HepG2 (cell line): ENCODE measurements around the gene LDLRAP1. TPM values are rescaled to one million over a fixed set of nuclear protein-coding genes. Genes with fewer than 3 reads are reported as not detected.

ENCODE experiments used
- ADNP ChIP-seq: sonication (generic); formaldehyde crosslinking; IDR thresholded peaks from 2 replicates; pipeline ENCODE4 v1.4.0; 2020; ENCODE audit warnings: missing genetic modification reagents
- AGO2 ChIP-seq: fragments of 200-400 bp; formaldehyde crosslinking; optimal IDR thresholded peaks from 2 replicates; pipeline ENCODE3; 2017; ENCODE audit warnings: mild to moderate bottlenecking, low read depth, low read length, moderate library complexity
- ESRRA ChIP-seq: sonication (generic); formaldehyde crosslinking; IDR thresholded peaks from 2 replicates; pipeline ENCODE4 v1.5.1; 2020; ENCODE audit warnings: mild to moderate bottlenecking, low read depth, missing genetic modification reagents
- GABPB1 ChIP-seq: IDR thresholded peaks from 2 replicates; pipeline ENCODE4 v1.6.1; 2016; ENCODE audit warnings: mild to moderate bottlenecking, missing genetic modification reagents, moderate library complexity, missing compliant biosample characterization
- KAT8 ChIP-seq: IDR thresholded peaks from 2 replicates; pipeline ENCODE4 v1.6.1; 2016; ENCODE audit warnings: missing genetic modification reagents, missing compliant biosample characterization
- MEF2D ChIP-seq: sonication (generic); formaldehyde crosslinking; IDR thresholded peaks from 2 replicates; pipeline ENCODE4 v1.5.1; 2020; ENCODE audit warnings: mild to moderate bottlenecking, missing genetic modification reagents
- NAIF1 ChIP-seq: sonication (generic); formaldehyde crosslinking; IDR thresholded peaks from 2 replicates; pipeline ENCODE4 v1.5.0; 2020; ENCODE audit warnings: mild to moderate bottlenecking, missing genetic modification reagents, borderline replicate concordance
- NONO ChIP-seq, 2 experiments: fragments of 450-650 bp in 1 of 2; sonication (generic) in 1 of 2; formaldehyde crosslinking in 1 of 2; IDR thresholded peaks in 1 of 2; conservative IDR thresholded peaks in 1 of 2; 2 replicates each; pipeline versions ENCODE4 v1.6.1 to v1.8.0; 2017 to 2022; ENCODE audit warnings: mild to moderate bottlenecking in 1 of 2, missing genetic modification reagents in 1 of 2, moderate library complexity in 1 of 2
- SAFB2 ChIP-seq: sonication (generic); formaldehyde crosslinking; IDR thresholded peaks from 2 replicates; pipeline ENCODE4 v1.5.1; 2020; ENCODE audit warnings: missing genetic modification reagents, low read depth, mild to moderate bottlenecking, borderline replicate concordance
- SMYD3 ChIP-seq: sonication (generic); formaldehyde crosslinking; IDR thresholded peaks from 2 replicates; pipeline ENCODE4 v1.8.1; 2023; ENCODE audit warnings: mild to moderate bottlenecking, missing genetic modification reagents
- TEAD3 ChIP-seq: optimal IDR thresholded peaks from 2 replicates; pipeline ENCODE3; 2016; ENCODE audit warnings: borderline replicate concordance
- TEF ChIP-seq: sonication (generic); formaldehyde crosslinking; IDR thresholded peaks from 2 replicates; pipeline ENCODE4 v1.5.0; 2020; ENCODE audit warnings: missing genetic modification reagents
- THAP11 ChIP-seq: IDR thresholded peaks from 2 replicates; pipeline ENCODE4 v1.6.1; 2016; ENCODE audit warnings: missing biosample characterization, missing genetic modification reagents
- ZBTB34 ChIP-seq: sonication (generic); formaldehyde crosslinking; IDR thresholded peaks from 2 replicates; pipeline ENCODE4 v1.8.0; 2022; ENCODE audit warnings: mild to moderate bottlenecking, missing genetic modification reagents
- ZGPAT ChIP-seq: IDR thresholded peaks from 2 replicates; pipeline ENCODE4 v1.6.1; 2016; ENCODE audit warnings: mild to moderate bottlenecking
- ZMAT3 ChIP-seq: sonication (generic); formaldehyde crosslinking; conservative IDR thresholded peaks from 2 replicates; pipeline ENCODE4 v1.7.0; 2021; ENCODE audit warnings: missing genetic modification reagents
- ZNF234 ChIP-seq: sonication (generic); formaldehyde crosslinking; conservative IDR thresholded peaks from 2 replicates; pipeline ENCODE4 v1.5.1; 2020; ENCODE audit warnings: mild to moderate bottlenecking, missing genetic modification reagents
- ZNF235 ChIP-seq: sonication (generic); formaldehyde crosslinking; IDR thresholded peaks from 2 replicates; pipeline ENCODE4 v1.8.1; 2023; ENCODE audit warnings: mild to moderate bottlenecking, missing genetic modification reagents, borderline replicate concordance
- ZNF251 ChIP-seq: sonication (generic); formaldehyde crosslinking; IDR thresholded peaks from 2 replicates; pipeline ENCODE4 v1.9.0; 2021; ENCODE audit warnings: mild to moderate bottlenecking, missing genetic modification reagents
- ZNF335 ChIP-seq: sonication (generic); formaldehyde crosslinking; IDR thresholded peaks from 2 replicates; pipeline ENCODE4 v1.4.0; 2020; ENCODE audit warnings: missing genetic modification reagents
- ZNF629 ChIP-seq: sonication (generic); formaldehyde crosslinking; conservative IDR thresholded peaks from 2 replicates; pipeline ENCODE4 v1.5.0; 2020; ENCODE audit warnings: missing genetic modification reagents
- ZNF737 ChIP-seq: sonication (generic); formaldehyde crosslinking; IDR thresholded peaks from 2 replicates; pipeline ENCODE4 v1.5.0; 2020; ENCODE audit warnings: missing genetic modification reagents, mild to moderate bottlenecking, borderline replicate concordance
- ZNF792 ChIP-seq: IDR thresholded peaks from 2 replicates; pipeline ENCODE4 v1.6.1; 2016
- polyA plus RNA-seq, 8 experiments: library from polyadenylated mRNA; depleted of rRNA in 3 of 8; stranded (reverse) in 7 of 8; unstranded in 1 of 8; fragments of >200 nt; fragmentation: Illumina TruSeq in 4 of 8; extraction: Trizol in 4 of 8; gene quantifications; 2 replicates each; pipeline versions ENCODE4 v1.2.1 to v1.2.3, GENCODE V29; 2011 to 2016; ENCODE audit warnings: low read depth in 4 of 8, missing spikeins in 1 of 8, mixed read lengths in 1 of 8; ENCODE audit not compliant: insufficient read depth in 1 of 8
- total RNA-seq, 5 experiments: library from RNA; depleted of rRNA; stranded (reverse); fragments of >200 nt; fragmentation: Illumina TruSeq; extraction: Trizol; gene quantifications; 2 replicates each; pipeline ENCODE4 v1.2.3, GENCODE V29; 2016; ENCODE audit warnings: low read depth in 1 of 5
- TF ChIP-seq, protein P1 (sequence below): sonication (generic); formaldehyde crosslinking; IDR thresholded peaks from 2 replicates; pipeline ENCODE4 v1.4.0; 2020; ENCODE audit warnings: missing genetic modification reagents
- TF ChIP-seq, protein P2 (sequence below): IDR thresholded peaks from 2 replicates; pipeline ENCODE4 v1.6.1; 2016; ENCODE audit warnings: missing compliant biosample characterization, missing genetic modification reagents, borderline replicate concordance

LDLRAP1 gene
- total and polyA plus RNA-seq, 2 of the 13 experiments (the other 11 are each of a cell fraction or from before 2014, with no cell fraction given) = 7.2 to 12.1 TPM

GRCh38 chr1:25549273-25550154 lies 6.1 kb downstream of the LDLRAP1 start (continued):
- TF ChIP-seq ZGPAT = 0 out of 2 replicates have a peak, but pooled peaks have one; percentile 23
- no peak for TF ChIP-seq ESRRA (CRISPR knock-in tag)
- TF ChIP-seq ZNF234 (CRISPR knock-in tag) = no peak
- no peak for TF ChIP-seq KAT8 (CRISPR knock-in tag)
- no peak for TF ChIP-seq NAIF1 (CRISPR knock-in tag)
- TF ChIP-seq ZMAT3 = no peak
- TF ChIP-seq ZNF792 (CRISPR knock-in tag) = 0 out of 2 replicates have a peak, but pooled peaks have one; percentile 14
- TF ChIP-seq SMYD3 (CRISPR knock-in tag) = no peak
- no peak for TF ChIP-seq ZNF251 (CRISPR knock-in tag)
- 0 out of 2 replicates have a peak, but pooled peaks have one; percentile 5 for TF ChIP-seq ZNF629 (CRISPR knock-in tag)
- no peak for TF ChIP-seq ZNF235 (CRISPR knock-in tag)
- no peak for TF ChIP-seq SAFB2
- TF ChIP-seq ZBTB34 (CRISPR knock-in tag) = no peak
- no peak for TF ChIP-seq THAP11 (CRISPR knock-in tag)
- peak; percentile 7; the same call in 1 of the 2 replicates for TF ChIP-seq GABPB1 (CRISPR knock-in tag)
- TF ChIP-seq, protein P1, sequence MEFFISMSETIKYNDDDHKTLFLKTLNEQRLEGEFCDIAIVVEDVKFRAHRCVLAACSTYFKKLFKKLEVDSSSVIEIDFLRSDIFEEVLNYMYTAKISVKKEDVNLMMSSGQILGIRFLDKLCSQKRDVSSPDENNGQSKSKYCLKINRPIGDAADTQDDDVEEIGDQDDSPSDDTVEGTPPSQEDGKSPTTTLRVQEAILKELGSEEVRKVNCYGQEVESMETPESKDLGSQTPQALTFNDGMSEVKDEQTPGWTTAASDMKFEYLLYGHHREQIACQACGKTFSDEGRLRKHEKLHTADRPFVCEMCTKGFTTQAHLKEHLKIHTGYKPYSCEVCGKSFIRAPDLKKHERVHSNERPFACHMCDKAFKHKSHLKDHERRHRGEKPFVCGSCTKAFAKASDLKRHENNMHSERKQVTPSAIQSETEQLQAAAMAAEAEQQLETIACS = no peak
- no peak for TF ChIP-seq ZNF335 (CRISPR knock-in tag)
- TF ChIP-seq ADNP (CRISPR knock-in tag) = 0 out of 2 replicates have a peak, but pooled peaks have one; percentile 15
- TF ChIP-seq AGO2 = no peak
- TF ChIP-seq ZNF737 = no peak
- TF ChIP-seq, protein P2, sequence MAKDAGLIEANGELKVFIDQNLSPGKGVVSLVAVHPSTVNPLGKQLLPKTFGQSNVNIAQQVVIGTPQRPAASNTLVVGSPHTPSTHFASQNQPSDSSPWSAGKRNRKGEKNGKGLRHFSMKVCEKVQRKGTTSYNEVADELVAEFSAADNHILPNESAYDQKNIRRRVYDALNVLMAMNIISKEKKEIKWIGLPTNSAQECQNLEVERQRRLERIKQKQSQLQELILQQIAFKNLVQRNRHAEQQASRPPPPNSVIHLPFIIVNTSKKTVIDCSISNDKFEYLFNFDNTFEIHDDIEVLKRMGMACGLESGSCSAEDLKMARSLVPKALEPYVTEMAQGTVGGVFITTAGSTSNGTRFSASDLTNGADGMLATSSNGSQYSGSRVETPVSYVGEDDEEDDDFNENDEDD (CRISPR knock-in tag) = no peak
- no peak for TF ChIP-seq TEF (CRISPR knock-in tag)
- peak; percentile 30 for TF ChIP-seq TEAD3 (CRISPR knock-in tag)
- peak; percentile 65 for TF ChIP-seq MEF2D (CRISPR knock-in tag)
- no peak for TF ChIP-seq NONO (IDR thresholded peaks at IDR 0.05)
- no peak for TF ChIP-seq NONO (CRISPR knock-in tag; conservative IDR thresholded peaks at IDR 0.05)
